GM10266 (cell line): ENCODE results near the gene ARID2.

ENCODE experiments used
- DNase-seq: peaks from one replicate; pipeline ENCODE4 v3.0.0; 2012; ENCODE audit errors: extremely low spot score
- TF ChIP-seq, protein P1 (sequence below): IDR thresholded peaks from 2 replicates; pipeline ENCODE4 v1.5.1; 2012; ENCODE audit warnings: mild to moderate bottlenecking, low read depth; ENCODE audit not compliant: control insufficient read depth, insufficient read depth; ENCODE audit errors: missing control alignments

ARID2 gene

DNA sequence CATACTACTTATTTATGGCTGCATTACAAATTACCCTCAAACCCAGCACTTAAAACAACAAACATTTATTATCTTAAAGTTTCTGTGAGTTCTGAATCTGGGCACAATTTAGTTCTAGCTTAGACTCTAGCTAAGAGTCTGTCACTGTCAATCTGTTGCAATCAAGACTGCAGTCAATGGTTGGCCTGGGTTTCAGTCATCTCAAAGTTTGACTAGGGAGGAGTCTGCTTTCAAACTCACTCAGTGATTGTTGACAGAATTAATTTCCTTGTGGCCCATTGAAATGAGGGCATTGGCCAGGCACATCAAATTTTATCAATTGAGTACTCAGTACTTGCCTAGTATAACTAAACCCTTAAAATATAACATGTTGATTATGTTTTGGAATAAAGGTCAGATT lies 51.6 kb downstream of the ARID2 start:
- DNase-seq = no peak
- TF ChIP-seq, protein P1, sequence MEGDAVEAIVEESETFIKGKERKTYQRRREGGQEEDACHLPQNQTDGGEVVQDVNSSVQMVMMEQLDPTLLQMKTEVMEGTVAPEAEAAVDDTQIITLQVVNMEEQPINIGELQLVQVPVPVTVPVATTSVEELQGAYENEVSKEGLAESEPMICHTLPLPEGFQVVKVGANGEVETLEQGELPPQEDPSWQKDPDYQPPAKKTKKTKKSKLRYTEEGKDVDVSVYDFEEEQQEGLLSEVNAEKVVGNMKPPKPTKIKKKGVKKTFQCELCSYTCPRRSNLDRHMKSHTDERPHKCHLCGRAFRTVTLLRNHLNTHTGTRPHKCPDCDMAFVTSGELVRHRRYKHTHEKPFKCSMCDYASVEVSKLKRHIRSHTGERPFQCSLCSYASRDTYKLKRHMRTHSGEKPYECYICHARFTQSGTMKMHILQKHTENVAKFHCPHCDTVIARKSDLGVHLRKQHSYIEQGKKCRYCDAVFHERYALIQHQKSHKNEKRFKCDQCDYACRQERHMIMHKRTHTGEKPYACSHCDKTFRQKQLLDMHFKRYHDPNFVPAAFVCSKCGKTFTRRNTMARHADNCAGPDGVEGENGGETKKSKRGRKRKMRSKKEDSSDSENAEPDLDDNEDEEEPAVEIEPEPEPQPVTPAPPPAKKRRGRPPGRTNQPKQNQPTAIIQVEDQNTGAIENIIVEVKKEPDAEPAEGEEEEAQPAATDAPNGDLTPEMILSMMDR = no peak

DNA sequence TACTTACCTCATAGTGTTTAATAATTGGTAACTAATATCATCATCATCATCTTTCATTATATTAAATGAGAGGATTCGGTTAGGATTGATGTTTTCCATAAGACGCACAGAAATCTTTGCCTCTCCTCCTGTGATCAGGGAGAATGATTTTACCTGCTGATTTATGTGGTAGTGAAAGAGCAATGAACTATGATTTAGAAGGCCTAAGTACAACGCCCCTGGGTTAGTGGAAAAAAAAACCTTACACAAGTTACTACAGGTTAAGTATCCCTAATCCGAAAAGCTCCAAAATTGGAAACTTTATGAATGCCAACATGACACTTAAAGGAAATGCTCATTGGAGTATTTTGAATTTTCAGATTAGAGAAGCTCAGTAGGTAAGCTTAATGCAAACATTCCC lies 55.8 kb downstream of the ARID2 start:
- TF ChIP-seq, protein P1 = no peak

DNA sequence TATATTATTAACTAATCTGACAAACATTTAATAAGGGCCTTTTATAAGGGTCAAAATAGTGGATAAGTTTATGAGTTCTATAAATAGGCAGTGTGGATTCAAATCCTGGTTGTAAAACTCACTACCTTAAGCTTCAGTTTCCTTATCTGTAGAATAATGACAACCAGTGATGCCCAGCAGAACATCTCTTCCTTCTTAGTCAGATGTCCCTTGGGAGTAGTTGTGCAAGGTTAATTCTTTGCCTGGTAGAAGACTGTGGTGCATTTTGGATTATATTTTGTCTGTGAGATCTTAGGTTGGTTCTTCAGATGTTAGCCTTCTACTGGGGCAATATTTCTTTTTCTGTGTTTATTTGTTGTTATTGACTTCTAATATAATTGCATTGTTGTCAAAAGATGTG lies 59.5 kb downstream of the ARID2 start:
- DNase-seq = no peak
- TF ChIP-seq, protein P1 = no peak

More for the DNA sequence above, 55.8 kb downstream of the ARID2 start:
- DNase-seq = no peak

DNA sequence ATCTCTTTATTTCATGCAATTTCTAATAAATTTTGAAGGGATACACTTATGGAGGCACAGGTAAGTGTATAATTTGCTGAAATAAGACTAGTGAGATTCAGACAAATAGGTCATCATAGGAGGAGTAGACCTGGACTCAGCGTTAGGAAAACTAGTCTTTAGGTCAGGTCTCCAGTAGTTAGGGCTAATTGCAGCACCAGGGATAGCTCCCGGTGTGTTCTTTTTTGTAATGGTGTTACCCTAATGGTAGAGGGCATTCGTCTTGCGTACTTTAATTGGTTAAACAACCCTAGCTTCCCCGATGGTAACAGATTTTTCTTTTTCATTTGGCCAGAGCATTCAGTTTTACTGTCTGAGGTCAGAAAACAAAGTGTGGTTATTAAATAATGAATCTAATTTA lies 64.9 kb downstream of the ARID2 start:
- TF ChIP-seq, protein P1 = no peak
- DNase-seq = no peak

DNA sequence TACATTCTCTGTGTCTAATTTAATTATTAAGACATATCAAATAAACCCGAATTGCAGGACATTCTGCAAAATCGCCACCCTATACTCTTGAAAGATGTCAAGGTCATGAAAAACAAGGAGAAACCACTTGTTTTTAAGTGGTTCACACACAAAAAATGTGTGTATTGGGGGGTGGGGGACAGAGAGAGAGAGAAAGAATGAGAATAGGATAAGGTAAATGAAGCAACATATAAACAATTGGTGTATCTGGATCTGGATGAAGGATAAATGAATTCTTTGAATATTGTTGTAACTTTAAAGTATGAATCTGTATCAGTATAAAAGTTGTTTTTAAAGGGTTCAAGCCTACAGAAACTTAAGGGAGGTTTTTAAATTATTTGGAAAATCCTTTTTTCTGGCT lies 72.1 kb downstream of the ARID2 start:
- DNase-seq = no peak
- TF ChIP-seq, protein P1 = no peak

DNA sequence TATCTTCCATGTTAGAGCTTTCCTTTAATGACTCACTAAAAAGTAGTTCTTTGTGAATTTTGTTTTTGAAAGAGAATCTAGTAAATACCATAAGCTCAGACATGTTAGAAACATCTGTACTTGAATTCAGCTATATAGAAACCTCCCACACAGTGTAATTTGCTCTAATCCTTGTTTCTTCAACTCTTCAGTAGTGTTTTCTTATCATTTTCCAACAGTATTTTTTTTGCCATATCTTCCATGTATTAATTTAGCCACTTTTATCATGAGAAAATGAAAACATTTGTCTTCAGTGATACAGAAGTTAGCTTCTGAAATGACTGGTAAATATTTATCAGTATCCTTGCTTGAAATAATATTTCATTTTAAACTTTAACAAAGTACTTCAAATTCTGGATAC lies 73.6 kb downstream of the ARID2 start:
- DNase-seq = no peak
- TF ChIP-seq, protein P1 = no peak

DNA sequence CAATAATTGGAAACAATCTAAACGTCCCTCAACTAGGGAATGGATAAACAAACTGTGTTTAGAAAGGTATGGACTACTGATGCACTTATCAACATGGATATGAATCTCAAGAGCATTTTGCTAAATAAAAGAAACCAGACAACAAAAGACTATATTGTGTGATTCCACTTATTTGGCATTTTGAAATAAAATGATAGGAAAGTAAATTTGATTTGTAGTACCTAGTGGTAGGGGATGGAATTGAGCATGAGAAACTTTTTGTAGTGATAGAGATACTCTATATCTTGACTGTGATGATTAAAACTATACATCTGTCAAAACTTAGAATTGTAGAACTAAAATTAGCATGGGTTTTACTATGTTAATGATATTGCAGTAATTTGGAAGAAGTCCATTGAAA lies 87.1 kb downstream of the ARID2 start:
- TF ChIP-seq, protein P1 = no peak
- no peak for DNase-seq
